NCI-H2081 treated with DMSO at 0.1 percent for 48 hours (cell line): ENCODE measurements around the gene FOXL3.
"Not testable (repeated sequence)": the region's sequence is repeated elsewhere in the genome, so short reads cannot be mapped to it uniquely, and the experiment has no call there.

Source experiments
- DNase-seq: peaks from one replicate; lab custom pipeline; 2025; lab: John Stamatoyannopoulos, UW

The FOXL3 gene

GRCh38 chr7:323410-323809 is 33.4 kb downstream of the FOXL3 start:
- no peak for DNase-seq

GRCh38 chr7:324011-324410 is 34.0 kb downstream of the FOXL3 start:
- no peak for DNase-seq

GRCh38 chr7:325051-325798 is 35.3 kb downstream of the FOXL3 start:
- DNase-seq = no peak

DNA sequence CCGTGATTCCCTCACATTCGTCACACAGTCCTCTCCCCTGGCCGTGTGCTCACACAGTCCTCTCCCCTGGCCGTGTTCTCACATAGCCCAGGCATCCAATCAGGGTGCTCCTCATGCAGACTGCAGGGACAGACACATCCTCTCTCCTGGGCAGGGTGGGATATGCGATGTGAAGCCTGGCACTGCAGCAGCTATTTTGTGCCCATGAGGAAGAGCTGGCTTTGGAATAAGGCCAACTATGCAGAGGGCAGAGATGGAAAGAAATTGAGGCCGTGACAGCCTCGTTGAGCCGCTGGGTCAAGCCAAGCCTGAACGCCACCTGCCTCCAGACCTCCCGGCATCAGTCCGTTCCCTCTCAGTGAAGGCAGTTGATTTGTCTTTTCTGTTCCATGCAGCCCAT is 35.8 kb downstream of the FOXL3 start:
- DNase-seq = no peak

GRCh38 chr7:326273-326672 is 36.3 kb downstream of the FOXL3 start:
- no peak for DNase-seq

DNA sequence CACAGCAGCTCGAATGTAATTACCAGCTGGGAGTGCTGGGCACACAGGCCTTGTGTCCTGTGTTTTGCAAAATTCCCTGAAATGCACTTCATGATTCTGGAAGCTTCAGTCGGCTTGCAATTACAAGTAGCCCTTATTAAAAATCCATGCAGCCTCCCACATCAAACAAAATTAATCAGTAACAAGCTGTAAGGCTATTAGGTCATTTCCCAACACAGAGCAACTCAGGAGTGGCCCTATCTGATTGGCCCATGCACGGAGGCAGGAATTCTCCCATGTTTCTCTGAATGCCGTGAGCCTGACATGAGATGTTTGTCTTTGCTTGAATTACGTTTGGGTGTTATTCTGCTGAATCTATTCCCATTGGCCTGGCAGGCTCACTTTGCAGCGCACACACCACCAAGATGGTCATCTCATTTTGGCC is 36.9 kb downstream of the FOXL3 start:
- no peak for DNase-seq

GRCh38 chr7:327233-327931 is 37.4 kb downstream of the FOXL3 start:
- no peak for DNase-seq

GRCh38 chr7:327991-328702 is 38.2 kb downstream of the FOXL3 start:
- no peak for DNase-seq

GRCh38 chr7:329691-330281 is 39.8 kb downstream of the FOXL3 start:
- no peak for DNase-seq

DNA sequence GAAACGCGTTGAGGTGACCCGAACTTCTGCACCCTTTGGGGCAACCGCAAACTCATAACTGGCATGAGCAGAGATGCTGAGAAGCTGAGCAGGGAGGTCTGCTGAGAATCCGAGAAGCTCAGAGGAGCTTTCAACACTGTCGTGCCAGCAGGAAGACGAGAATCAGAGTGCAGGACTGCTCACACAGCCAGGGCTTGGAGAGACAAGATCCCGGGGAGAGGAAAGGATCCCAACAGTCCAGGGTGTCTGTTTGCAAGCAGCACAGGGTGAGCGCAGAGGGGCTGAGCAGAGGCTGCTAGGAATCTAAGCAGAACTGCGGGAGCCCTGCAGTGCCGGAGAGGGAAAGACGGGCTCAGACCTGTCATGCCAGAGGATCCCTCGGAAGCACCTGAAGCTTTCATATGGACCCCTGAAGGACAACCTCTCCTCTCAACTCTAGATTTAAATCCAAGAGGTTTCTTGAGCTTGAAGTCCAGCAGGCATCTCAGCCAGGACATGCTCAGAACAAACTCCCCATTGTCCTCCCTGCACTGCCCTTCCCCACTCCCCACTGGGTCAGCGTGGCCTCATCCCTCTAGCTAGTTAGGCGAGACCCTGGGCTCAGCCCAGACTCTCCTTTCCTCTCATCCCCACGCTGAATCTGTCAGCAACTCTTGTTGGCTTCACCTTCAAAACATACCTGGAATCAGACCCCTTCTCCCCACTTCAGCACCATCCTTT is 40.7 kb downstream of the FOXL3 start:
- no peak for DNase-seq

DNA sequence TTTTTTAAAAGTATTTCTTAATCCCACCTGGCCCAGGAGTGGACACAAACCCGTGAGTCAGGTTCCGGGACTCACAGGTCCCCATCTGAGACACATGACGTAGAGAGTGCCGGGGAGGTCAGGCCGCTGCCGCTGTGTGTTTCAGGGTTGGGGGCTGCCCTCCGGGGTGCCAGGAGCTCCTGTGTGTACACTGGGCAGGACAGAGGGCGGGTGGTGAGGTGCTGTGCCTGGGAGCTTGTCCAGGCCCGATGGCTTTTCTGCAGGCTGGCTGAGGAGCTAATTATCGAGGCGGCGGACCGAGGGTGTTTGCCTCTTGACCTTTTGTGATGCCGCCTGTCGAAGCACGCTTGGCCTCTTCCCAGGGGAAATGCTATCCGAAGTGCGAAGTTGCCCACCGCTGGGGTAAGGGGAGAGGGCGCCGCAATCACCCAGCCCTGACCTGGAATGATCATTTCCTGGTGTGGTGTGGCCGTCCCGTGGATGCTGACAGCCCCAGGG is 42.1 kb downstream of the FOXL3 start:
- DNase-seq = no peak

- no peak for DNase-seq
Measured at GRCh38 chr7:332646-333392, 42.8 kb downstream of the FOXL3 start.

DNA sequence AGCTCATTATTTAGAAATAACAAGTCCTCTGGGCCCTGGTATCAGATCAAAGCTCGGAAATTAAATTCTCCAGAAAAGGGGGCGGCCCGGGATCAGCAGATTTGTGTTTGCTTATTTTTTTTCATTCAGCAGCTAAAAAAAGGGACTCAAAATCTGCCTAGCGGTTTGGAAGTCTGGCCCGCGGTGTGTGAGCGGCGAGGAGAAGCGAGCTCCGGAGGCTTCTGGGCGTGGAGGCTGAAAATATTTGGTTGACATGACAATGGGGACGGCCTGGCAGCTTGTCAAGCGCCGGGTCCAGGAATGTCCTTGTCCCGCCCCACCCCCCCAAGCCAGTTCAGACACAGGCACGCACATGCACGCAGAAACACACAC is 43.4 kb downstream of the FOXL3 start:
- DNase-seq = no peak

GRCh38 chr7:334618-335357 is 44.8 kb downstream of the FOXL3 start:
- no peak for DNase-seq

DNA sequence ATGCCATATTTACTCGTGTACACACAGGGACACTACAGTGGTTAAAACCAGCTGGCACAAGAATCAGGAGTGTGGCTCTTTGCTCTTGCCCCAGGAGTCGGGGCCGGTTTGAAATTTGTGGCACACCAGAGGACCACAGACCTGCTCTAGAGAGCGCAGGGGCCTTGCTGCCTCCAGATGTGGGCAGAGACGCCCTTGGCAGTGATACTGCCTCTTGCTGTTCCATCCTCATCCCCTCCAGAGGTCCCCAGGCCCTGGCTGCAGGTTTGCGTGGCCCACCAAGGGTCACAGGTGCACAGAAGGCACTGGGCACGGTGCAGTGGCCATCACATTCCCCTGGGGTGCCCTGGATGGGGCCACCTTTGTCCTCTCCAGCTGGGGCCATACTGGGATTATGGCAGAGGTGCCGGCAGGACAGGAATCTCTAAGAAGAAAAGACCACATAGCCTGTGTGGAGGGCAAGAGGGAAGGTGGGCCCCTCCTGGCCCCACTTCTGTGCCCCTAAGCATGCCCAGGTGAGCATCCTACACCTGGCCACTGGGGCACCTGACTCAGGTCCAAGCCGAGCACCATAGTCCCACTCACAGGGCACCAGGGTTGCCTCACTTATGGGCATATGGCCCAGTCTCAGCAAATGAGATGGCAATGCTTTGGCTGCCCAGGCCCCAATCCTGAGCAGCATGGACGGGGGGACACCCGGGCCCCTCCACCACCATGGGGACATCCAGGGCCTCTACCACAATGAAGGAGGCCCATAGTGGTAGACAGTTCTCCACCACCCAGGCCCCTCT is 45.6 kb downstream of the FOXL3 start:
- no peak for DNase-seq

GRCh38 chr7:336149-336533 is 46.2 kb downstream of the FOXL3 start:
- DNase-seq = not testable (repeated sequence)

GRCh38 chr7:336810-337566 is 47.0 kb downstream of the FOXL3 start:
- no peak for DNase-seq

DNA sequence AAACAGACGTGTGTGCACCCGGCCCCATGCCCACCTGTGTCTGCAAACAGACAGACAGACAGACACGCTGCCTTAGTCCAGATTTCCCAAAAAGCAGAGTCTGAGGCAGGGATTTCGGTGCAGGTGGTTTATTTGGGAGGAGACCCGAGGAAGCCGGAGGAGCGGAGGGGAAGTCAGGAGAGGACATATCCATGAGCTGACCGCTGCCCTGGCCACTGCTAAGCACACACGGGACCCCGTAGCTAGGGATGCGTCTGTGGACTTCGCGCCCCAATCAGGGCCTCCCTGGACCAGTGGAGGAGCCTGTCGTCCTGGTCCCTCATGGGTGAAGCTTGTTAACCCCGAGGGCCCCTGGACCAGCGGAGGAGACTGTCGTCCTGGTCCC is 47.6 kb downstream of the FOXL3 start:
- no peak for DNase-seq
